HFF-Myc (cell line): ENCODE measurements around the gene CACNB2.
"Not testable (repeated sequence)": the region's sequence is repeated elsewhere in the genome, so short reads cannot be mapped to it uniquely, and the experiment has no call there.

Source experiments
- DNase-seq: peaks from one replicate; pipeline ENCODE4 v3.0.0-alpha.2; 2011; ENCODE audit warnings: low read depth; ENCODE audit errors: extremely low read depth
- H3K4me3 ChIP-seq: replicated peaks from 2 replicates; pipeline ENCODE4 v1.5.1; 2011; ENCODE audit warnings: low read depth, mild to moderate bottlenecking, control low read depth, low read length
- TF ChIP-seq, protein P1 (sequence below): IDR thresholded peaks from 2 replicates; pipeline ENCODE4 v1.5.1; 2012; ENCODE audit warnings: mild to moderate bottlenecking, low read depth, low read length, control low read depth; ENCODE audit errors: missing control alignments

Gene CACNB2

GRCh38 chr10:18144396-18144795 is 4.2 kb downstream of the CACNB2 start:
- no peak overlapping the region for H3K4me3 ChIP-seq
- no peak for DNase-seq
- TF ChIP-seq, protein P1, sequence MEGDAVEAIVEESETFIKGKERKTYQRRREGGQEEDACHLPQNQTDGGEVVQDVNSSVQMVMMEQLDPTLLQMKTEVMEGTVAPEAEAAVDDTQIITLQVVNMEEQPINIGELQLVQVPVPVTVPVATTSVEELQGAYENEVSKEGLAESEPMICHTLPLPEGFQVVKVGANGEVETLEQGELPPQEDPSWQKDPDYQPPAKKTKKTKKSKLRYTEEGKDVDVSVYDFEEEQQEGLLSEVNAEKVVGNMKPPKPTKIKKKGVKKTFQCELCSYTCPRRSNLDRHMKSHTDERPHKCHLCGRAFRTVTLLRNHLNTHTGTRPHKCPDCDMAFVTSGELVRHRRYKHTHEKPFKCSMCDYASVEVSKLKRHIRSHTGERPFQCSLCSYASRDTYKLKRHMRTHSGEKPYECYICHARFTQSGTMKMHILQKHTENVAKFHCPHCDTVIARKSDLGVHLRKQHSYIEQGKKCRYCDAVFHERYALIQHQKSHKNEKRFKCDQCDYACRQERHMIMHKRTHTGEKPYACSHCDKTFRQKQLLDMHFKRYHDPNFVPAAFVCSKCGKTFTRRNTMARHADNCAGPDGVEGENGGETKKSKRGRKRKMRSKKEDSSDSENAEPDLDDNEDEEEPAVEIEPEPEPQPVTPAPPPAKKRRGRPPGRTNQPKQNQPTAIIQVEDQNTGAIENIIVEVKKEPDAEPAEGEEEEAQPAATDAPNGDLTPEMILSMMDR = no peak

- TF ChIP-seq, protein P1 = no peak
- no peak for DNase-seq
- no peak overlapping the region for H3K4me3 ChIP-seq
Observed at GRCh38 chr10:18144928-18145327, 4.7 kb downstream of the CACNB2 start.

DNA sequence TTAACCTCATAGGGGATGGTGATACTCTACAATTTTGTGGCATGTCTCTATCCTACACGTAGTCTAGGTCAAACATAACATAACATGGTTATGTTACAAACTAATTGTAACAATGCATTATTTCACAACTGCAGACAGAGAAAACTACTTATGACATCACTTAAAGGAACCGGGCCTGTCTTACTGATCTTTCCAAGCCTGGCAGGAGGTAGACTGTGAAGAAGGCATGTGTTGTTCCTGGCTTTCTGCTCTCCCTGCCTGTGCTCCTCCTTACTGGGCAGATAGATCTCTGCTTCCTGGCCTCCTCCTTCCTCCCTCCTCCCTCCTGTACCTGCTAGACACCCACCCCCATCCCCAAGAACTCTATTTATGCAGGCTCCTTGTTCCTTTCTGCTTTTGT is 5.4 kb downstream of the CACNB2 start:
- TF ChIP-seq, protein P1 = no peak
- no peak overlapping the region for H3K4me3 ChIP-seq
- no peak for DNase-seq

GRCh38 chr10:18149196-18149800 is 9.1 kb downstream of the CACNB2 start:
- TF ChIP-seq, protein P1 = no peak
- H3K4me3 ChIP-seq = no peak overlapping the region
- DNase-seq = no peak

DNA sequence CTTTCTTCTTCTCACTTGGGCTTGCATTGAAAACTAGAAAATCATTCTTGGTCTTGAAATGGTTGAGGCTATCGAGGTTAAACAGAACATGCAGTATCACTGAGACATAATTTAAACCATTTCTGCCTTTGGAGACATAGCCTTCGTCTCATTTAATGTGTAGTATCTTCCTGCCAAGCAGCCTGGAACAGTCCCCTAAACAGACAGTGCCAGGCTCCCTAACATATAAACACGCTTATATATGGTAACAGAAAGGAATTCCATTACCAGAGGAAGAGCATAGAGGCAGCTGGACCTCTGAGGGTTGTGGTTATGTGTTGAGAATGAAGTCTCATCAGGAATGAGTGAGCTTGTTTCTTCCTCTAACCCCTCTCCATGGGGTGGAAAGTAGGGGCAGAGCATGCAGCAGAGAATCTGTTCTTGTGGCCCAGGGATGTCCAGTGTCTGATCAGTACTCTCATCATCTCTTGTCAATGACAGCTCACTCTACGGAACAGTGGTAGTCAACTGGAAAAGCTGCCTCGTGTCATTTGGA is 11.2 kb downstream of the CACNB2 start:
- TF ChIP-seq, protein P1 = no peak
- H3K4me3 ChIP-seq = no peak overlapping the region
- no peak for DNase-seq

DNA sequence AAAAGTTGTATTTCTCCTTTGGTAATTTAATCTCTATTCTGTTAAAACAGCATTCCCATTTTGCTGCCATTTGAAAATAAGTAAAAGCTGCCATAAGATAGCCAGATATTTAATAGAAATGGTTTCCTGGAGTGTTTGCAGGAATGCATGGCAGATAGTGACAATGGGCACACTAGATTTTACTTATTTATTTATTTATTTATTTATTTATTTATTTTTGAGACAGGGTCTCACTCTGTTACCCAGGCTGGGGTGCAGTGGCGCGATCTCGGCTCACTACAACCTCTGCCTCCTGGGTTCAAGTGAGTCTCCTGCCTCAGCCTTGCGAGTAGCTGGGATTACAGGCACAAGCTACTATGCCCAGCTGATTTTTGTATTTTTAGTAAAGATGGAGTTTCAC is 13.2 kb downstream of the CACNB2 start:
- DNase-seq, H3K4me3 ChIP-seq: not testable (repeated sequence)

- H3K4me3 ChIP-seq = no peak overlapping the region
- no peak for DNase-seq
- TF ChIP-seq, protein P1 = no peak
Observed at GRCh38 chr10:18155321-18155720, 15.1 kb downstream of the CACNB2 start.

GRCh38 chr10:18156797-18157196 is 16.6 kb downstream of the CACNB2 start:
- not testable (repeated sequence) for H3K4me3 ChIP-seq, DNase-seq
